Measurements from ENCODE around the gene ZMYM5.
"Not testable (repeated sequence)": the region's sequence is repeated elsewhere in the genome, so short reads cannot be mapped to it uniquely, and the experiment has no call there.

ZMYM5 gene

DNA sequence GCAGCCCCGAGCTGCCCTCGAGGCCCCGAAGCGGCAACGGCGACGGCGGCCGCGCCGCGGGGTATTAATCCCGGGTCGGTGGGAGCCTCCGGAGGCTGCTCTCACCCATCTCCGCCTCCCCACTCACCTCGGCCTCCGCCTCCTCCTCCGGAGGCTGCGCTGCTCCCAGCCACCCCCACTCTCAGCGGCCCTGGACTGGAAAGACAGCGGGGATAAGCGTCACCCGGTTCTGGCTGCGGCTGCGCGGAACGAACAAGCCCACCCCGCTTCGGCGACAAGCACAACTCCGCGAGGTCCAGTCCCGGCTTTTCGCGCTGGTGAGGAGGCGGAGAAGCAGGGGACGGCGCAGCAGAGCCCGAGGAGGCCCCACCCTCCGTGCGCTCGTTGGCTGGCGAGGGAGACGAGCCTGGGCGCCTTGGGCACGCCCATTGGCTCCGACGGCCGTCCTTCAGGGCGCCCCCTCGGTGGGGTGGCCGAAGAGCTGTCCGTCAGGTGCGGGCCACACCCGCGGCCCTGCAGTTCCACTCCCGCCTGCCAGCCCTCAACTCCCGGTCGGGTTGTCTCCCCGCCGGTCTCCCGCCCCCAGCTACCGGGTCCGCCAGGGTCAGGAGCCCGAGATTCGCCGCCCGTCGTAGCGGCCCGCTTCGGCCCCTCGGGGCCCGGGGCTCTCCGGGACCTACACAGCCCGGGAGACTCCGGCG lies at the start of gene ZMYM5:
ZMYM5 (minus strand) TSS at position 327 of the 701 bp plus-strand sequence. CDS start 11,469 bp downstream, outside the sequence.
- DNase-seq (ENCODE audit: low read depth in 2 of 2): peak; percentile 99

- no peak for DNase-seq (ENCODE audit: low read depth in 2 of 2)
These were observed 47.1 kb upstream of the ZMYM5 start for GRCh38 chr13:19910336-19911072.

- no peak for DNase-seq (ENCODE audit: low read depth in 2 of 2)
These were observed 45.0 kb upstream of the ZMYM5 start for GRCh38 chr13:19908350-19908986.

DNA sequence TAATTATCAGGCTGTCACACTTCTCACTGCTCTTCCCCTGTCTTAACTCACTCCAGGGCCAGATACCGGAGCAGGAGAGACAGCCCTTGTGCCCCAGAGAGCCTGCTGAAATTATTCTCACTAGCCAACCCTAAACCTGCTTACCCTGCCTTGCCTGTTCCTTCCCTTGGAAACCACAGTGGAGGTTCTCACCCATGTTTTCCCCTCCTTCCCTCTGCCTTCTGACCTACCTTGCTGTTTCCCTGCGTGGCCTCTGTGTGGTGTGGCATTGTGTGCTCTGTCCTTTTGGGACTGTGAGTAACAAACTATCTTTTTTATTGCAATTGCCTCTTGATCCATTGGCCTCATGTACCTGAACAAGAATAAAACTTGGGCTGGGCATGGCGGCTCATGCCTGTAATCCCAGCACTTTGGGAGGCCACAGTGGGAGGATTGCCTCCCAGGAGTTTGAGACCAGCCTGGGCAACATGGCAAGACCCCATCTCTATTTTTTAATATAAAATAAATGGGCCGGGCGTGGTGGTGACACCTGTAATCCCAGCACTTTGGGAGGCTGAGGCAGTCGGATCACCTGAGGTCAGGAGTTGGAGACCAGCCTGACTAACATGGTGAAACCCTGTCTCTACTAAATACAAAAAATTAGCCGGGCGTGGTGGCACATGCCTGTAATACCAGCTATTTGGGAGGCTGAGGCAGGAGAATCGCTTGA lies 42.2 kb upstream of the ZMYM5 start:
- DNase-seq (ENCODE audit: low read depth in 2 of 2): not testable (repeated sequence)

- no peak for DNase-seq (ENCODE audit: low read depth in 2 of 2)
These were observed 26.6 kb upstream of the ZMYM5 start for GRCh38 chr13:19890030-19890429.

GRCh38 chr13:19888799-19889198 lies 25.4 kb upstream of the ZMYM5 start:
- DNase-seq (ENCODE audit: low read depth in 2 of 2): peak in 1 of 2 experiments; percentile 3

- no peak for DNase-seq (ENCODE audit: low read depth in 2 of 2)
These were observed 18.8 kb upstream of the ZMYM5 start for GRCh38 chr13:19882231-19882630.

GRCh38 chr13:19881641-19882040 lies 18.2 kb upstream of the ZMYM5 start:
- no peak for DNase-seq (ENCODE audit: low read depth in 2 of 2)

DNA sequence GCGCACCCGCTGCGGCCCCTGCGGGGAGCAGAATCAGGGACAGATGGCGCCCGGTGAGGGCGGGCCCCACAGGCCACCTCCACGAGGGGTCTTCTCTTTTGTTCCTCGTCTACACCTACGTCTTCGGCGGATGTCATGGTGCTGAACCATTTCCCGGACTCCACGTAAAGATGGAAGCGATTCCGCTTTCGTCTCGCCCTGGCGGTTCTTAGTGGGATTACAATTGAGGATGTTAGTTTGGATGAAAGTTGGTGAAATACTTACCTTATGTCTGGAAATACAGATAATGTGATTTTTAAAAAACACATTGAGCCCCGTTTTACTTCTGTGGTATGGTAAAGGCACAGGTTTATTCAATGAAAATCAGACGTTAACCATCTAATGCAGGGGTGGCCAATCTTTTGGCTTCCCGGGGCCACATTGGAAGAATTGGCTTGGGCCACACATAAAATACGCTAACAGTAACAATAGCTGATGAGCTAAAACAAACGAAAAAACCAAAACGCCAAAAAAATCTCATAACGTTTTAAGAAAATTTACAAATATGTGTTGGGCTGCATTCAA lies 1.4 kb upstream of the ZMYM5 start:
- peak; percentile 40 to 42 for DNase-seq (ENCODE audit: low read depth in 2 of 2)

DNA sequence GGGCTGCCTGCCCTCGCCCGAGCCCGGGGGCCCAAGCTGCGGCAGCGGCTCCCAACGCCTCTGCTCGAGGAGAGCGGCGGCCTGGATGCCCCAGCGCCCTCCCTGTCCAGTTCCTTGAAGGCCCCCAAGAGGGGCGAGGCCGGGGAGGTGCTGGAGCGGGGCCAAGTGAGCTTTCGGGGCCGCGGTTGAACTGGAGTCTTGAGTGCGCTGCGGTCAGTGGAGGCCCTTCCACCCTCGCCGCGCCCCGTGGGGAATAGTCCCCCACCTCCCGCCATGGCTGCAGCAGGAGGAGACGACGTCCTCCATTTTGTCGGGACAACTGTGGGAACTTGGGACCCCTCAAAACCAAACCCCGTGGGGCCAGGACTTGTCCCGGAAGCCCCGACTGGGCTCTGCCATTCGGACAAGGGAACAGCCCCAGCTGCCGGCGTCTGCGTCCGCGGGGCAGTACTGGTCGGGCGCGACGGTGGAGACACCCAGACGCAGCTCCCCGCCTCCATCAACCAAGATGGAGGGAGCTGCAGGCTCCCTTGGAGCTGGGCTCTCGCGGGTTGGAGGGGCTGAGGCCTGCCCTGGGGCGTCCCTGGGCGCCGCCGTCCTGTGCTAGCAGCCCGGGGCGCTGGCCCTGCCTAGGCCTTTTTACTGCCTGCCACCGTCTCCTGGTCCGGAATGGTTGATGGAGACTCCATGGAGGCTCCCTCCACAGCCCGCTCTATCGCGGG lies 736 bp upstream of the ZMYM5 start:
- peak in 1 of 2 experiments; percentile 44 for DNase-seq (ENCODE audit: low read depth in 2 of 2)

GRCh38 chr13:19862481-19863313 lies 752 bp downstream of the ZMYM5 start:
- no peak for DNase-seq (ENCODE audit: low read depth in 2 of 2)

DNA sequence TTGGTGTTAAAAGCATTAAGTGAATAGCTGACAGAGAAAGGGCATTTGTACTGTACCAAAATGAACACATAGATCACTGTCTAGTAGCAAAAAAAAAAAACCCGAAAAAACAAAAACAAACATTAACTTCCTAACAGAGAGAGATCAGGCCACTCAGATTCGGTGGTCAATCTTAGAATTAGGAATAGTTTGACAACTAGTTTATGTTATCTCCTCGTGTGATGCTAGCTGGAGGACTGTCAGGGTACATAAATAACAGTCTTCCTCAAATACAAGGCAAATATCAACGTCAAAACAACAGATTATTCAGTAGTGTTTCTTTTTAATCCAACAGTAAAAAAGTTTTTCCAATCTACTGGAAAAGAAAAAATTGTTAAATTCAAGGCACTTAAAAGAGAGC lies 1.7 kb downstream of the ZMYM5 start:
- no peak for DNase-seq (ENCODE audit: low read depth in 2 of 2)

DNA sequence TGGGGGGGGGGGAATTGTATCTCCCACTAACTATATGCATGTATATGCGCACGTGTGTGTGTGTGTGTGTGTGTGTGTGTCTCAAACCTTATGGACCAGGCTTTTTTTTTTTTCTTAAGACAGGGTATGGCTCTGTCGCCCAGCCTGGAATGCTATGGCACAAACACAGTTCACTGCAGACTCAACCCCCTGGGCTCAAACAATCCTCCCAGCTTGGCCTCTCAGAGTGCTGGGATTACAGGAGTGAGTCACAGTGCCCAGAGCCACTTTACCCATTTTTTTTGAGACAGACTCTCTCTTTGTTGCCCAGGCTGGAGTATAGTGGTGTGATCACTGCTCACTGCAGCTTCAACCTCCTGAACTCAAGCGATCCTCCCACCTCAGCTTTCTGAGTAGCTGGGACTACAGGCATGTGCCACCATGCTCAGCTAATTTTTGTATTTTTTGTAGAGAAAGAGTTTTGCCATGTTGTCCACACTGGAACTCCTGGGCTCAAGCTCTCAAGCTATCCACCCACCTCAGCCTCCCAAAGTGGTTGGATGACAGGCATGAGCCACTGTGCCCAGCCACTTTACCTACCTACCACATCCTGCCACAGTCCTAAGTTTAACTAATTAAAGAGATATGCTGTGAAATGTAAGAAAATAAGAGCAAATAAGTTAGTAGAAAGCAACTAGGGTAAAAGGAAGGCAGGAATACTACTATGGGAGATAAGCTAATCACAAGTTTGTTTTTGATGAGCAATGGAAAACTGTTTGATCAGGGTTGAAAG lies 2.4 kb downstream of the ZMYM5 start:
- DNase-seq (ENCODE audit: low read depth in 2 of 2): no peak

DNA sequence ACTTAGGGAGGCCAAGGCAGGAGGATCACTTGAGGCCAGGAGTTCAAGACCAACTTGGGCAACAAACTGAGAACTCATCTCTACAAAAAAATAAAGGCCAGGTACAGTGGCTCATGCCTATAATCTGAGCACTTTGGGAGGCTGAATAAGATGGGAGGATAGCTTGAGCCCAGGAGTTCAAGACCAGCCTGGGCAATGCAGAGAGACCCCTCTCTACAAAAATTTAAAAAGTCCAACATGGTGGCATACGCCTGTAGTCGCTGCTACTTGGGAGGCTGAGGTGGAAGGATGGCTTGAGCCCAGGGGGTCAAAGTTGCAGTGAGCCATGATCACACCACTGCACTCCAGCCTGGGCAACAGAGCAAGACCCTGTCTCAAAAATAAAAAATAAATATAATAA lies 5.8 kb downstream of the ZMYM5 start:
- DNase-seq (ENCODE audit: low read depth in 2 of 2): not testable (repeated sequence)

DNA sequence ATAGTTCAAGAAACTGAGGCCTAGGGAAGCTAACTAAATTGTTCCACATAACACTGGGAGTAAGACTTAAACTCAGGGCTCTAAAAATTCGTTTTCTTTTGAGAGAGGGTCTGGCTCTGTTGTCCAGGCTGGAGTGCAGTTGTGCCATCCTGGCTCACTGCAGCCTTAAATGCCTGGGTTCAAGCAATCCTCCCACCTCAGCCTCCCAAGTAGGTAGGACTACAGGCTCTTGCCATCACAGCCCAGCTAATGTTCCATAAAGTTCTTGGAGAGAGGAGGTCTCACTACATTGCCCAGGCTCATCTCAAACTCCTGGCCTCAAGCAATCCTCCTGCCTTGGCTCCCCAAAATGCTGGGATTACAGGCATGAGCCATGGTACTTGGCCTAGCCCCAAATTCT lies 10.7 kb downstream of the ZMYM5 start:
- DNase-seq (ENCODE audit: low read depth in 2 of 2): no peak

DNA sequence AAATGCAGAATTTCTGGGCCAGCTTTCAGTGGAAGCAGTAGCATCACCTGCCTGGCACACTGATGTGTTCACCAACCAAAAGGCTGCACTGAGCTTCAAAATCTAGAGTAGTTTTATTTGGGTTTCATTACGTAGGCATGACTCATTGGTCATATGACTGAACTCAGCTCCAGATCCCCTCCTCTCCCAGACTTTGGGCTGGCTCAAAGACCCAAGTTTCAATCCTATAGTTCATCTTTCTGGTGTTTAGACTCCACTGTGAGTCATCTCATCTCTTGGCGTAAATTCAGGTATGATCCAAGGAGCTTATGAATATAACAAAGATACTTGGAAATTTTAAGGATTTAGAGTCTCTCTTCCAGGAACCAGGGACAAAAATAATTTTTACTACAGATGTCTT lies 17.7 kb downstream of the ZMYM5 start:
- DNase-seq (ENCODE audit: low read depth in 2 of 2): peak; percentile 92 to 94

DNA sequence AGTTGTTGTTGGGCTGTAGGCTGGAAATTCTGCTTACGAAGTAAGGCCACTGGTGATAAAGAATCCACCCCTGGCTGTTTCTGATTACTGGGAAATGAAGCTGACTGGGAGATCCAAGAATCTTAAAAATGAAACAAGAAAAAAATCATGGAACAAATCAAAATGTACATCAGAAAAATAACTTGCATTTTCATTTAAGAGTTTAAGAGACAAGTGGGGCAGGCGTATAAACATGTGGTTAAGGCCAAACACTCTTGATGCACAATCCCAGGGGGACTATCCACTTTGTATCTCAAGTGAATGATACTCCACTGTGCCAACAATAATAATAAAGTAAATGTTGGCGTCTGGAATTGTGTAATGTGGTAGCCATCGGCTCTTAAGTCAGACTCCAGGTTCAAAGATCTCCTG lies 24.6 kb downstream of the ZMYM5 start:
- DNase-seq (ENCODE audit: low read depth in 2 of 2): peak; percentile 66 to 78

DNA sequence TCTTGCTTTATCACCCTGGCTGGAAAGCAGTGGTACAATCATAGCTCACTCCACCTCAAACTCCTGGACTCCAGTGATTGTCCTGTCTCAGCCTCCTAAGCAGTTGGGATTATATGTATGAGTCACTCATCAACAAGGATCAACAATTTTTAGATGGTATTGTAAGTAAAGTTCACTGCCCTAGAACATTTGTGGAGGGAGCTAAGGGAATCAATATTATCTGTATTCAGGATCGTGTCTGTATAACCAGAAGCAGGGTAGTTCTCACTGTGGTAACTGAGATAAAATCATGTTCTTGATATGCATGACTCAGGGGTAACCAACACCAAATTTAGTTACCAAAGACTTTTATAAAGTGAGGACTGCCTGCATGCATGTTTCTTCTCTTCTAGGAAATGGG lies 27.0 kb downstream of the ZMYM5 start:
- DNase-seq (ENCODE audit: low read depth in 2 of 2): no peak

- no peak for DNase-seq (ENCODE audit: low read depth in 2 of 2)
These were observed 28.7 kb downstream of the ZMYM5 start for GRCh38 chr13:19834704-19835103.
